Suprapubic skin (tissue), 4 donors: Measurements from ENCODE around the gene PCSK2. TPM values are rescaled to one million over a fixed set of nuclear protein-coding genes. Genes with fewer than 3 reads are reported as not detected.

Source experiments
- DNase-seq, 2 donors: peaks; one replicate each; pipeline ENCODE4 v3.0.0-alpha.2; 2019; ENCODE audit warnings: low spot score in 2 of 2
- H3K27ac ChIP-seq: fragments of 200-600 bp; sonication (generic); one replicate; pipeline ENCODE4 v1.5.1; 2019
- H3K27me3 ChIP-seq: fragments of 200-600 bp; sonication (generic); one replicate; pipeline ENCODE4 v1.5.1; 2019
- H3K36me3 ChIP-seq: fragments of 200-600 bp; sonication (generic); one replicate; pipeline ENCODE4 v1.5.1; 2019
- H3K4me1 ChIP-seq: fragments of 200-600 bp; sonication (generic); one replicate; pipeline ENCODE4 v1.5.1; 2019
- H3K4me3 ChIP-seq: fragments of 200-600 bp; sonication (generic); one replicate; pipeline ENCODE4 v1.5.1; 2019; ENCODE audit warnings: mild to moderate bottlenecking
- H3K9me3 ChIP-seq: fragments of 200-600 bp; sonication (generic); one replicate; pipeline ENCODE4 v1.5.1; 2019
- CTCF ChIP-seq, 2 donors: fragments of 200-600 bp in 1 of 2; fragments of 450-650 bp in 1 of 2; sonication (generic) in 1 of 2; IDR thresholded peaks; one replicate each; pipeline ENCODE4 v1.5.1; 2016 to 2019; ENCODE audit warnings: antibody characterized with exemption in 2 of 2, mild to moderate bottlenecking in 1 of 2, moderate library complexity in 1 of 2
- EP300 ChIP-seq: sonication (generic); formaldehyde crosslinking; IDR thresholded peaks from one replicate; pipeline ENCODE4 v1.6.1; 2017; ENCODE audit warnings: antibody characterized with exemption
- POLR2A ChIP-seq, 2 donors: fragments of 450-650 bp; IDR thresholded peaks; one replicate each; pipeline ENCODE4 v1.6.1; 2017; ENCODE audit warnings: antibody characterized with exemption in 2 of 2, mild to moderate bottlenecking in 2 of 2, moderate library complexity in 2 of 2
- POLR2AphosphoS5 ChIP-seq, 3 donors: sonication (generic); formaldehyde crosslinking; IDR thresholded peaks; one replicate each; pipeline ENCODE4 v1.6.1; 2017; ENCODE audit warnings: antibody characterized with exemption in 3 of 3
- WGBS: methylation state at CpG from one replicate; pipeline ENCODE4 v1.1.5; 2018; 5-methylcytosine and 5-hydroxymethylcytosine counted together
- total RNA-seq, 4 donors: library from RNA; depleted of rRNA; stranded (reverse); fragments of >200 nt; gene quantifications; one replicate each; pipeline ENCODE4 v1.1.0, GENCODE V29; 2016

PCSK2 gene
- total RNA-seq, 4 donors from 2014 or later, result 5.2 to 23.1 (median 12.9) TPM

GRCh38 chr20:17376031-17376430 is 149.2 kb downstream of the PCSK2 start:
- WGBS, result 87% methylated on average over 4 of the region's 5 CpGs

GRCh38 chr20:17377231-17377630 is 150.4 kb downstream of the PCSK2 start:
- DNase-seq, result no peak
- H3K36me3 ChIP-seq, result no peaks in the 10 kb centered on the region
- TF ChIP-seq EP300 (no peak), POLR2A (IDR thresholded peaks at IDR 0.05) (no peak), POLR2AphosphoS5 (IDR thresholded peaks at IDR 0.05) (no peak), CTCF (IDR thresholded peaks at IDR 0.05) (no peak)
- H3K9me3 ChIP-seq, result no peaks in the 10 kb centered on the region
- no peaks in the 10 kb centered on the region for H3K27me3 ChIP-seq
- 87% methylated on average over 3 of the region's 3 CpGs for WGBS
- H3K27ac ChIP-seq, result no peak overlapping the region
- no peak overlapping the region for H3K4me3 ChIP-seq
- H3K4me1 ChIP-seq, result no peaks in the 10 kb centered on the region

More at GRCh38 chr20:17376031-17376430, 149.2 kb downstream of the PCSK2 start:
- H3K27ac ChIP-seq, result no peak overlapping the region
- H3K4me3 ChIP-seq, result no peak overlapping the region
- H3K9me3 ChIP-seq, result no peaks in the 10 kb centered on the region
- no peaks in the 10 kb centered on the region for H3K36me3 ChIP-seq
- TF ChIP-seq POLR2A (IDR thresholded peaks at IDR 0.05) (no peak), EP300 (no peak), POLR2AphosphoS5 (IDR thresholded peaks at IDR 0.05) (no peak), CTCF (IDR thresholded peaks at IDR 0.05) (no peak)
- no peaks in the 10 kb centered on the region for H3K4me1 ChIP-seq
- H3K27me3 ChIP-seq, result no peaks in the 10 kb centered on the region
- DNase-seq, result no peak

GRCh38 chr20:17379651-17380050 is 152.8 kb downstream of the PCSK2 start:
- 94% methylated on average over 2 of the region's 2 CpGs for WGBS
- no peak overlapping the region for H3K27ac ChIP-seq
- H3K9me3 ChIP-seq, result no peaks in the 10 kb centered on the region
- DNase-seq, result no peak
- H3K4me1 ChIP-seq, result no peaks in the 10 kb centered on the region
- H3K36me3 ChIP-seq, result no peaks in the 10 kb centered on the region
- H3K27me3 ChIP-seq, result no peaks in the 10 kb centered on the region
- H3K4me3 ChIP-seq, result no peak overlapping the region
- TF ChIP-seq CTCF (IDR thresholded peaks at IDR 0.05) (no peak), POLR2A (IDR thresholded peaks at IDR 0.05) (no peak), POLR2AphosphoS5 (IDR thresholded peaks at IDR 0.05) (no peak), EP300 (no peak)

- H3K27ac ChIP-seq, result no peak overlapping the region
- 67% methylated on average over 4 of the region's 4 CpGs for WGBS
- H3K27me3 ChIP-seq, result no peaks in the 10 kb centered on the region
- no peaks in the 10 kb centered on the region for H3K9me3 ChIP-seq
- no peaks in the 10 kb centered on the region for H3K36me3 ChIP-seq
- H3K4me3 ChIP-seq, result no peak overlapping the region
- TF ChIP-seq POLR2A (IDR thresholded peaks at IDR 0.05) (no peak), CTCF (IDR thresholded peaks at IDR 0.05) (no peak), POLR2AphosphoS5 (IDR thresholded peaks at IDR 0.05) (no peak), EP300 (no peak)
- no peaks in the 10 kb centered on the region for H3K4me1 ChIP-seq
- DNase-seq, result no peak
Measured at GRCh38 chr20:17380801-17381200, 154.0 kb downstream of the PCSK2 start.

- WGBS, result 82% methylated on average over 4 of the region's 4 CpGs
Measured at GRCh38 chr20:17381724-17382123, 154.9 kb downstream of the PCSK2 start.

More at GRCh38 chr20:17381724-17382123, 154.9 kb downstream of the PCSK2 start:
- Histone ChIP-seq H3K4me3 (no peak overlapping the region), H3K9me3 (no peaks in the 10 kb centered on the region), H3K27ac (no peak overlapping the region), H3K27me3 (no peaks in the 10 kb centered on the region), H3K36me3 (no peaks in the 10 kb centered on the region), H3K4me1 (no peaks in the 10 kb centered on the region)
- DNase-seq, result no peak
- TF ChIP-seq POLR2AphosphoS5 (IDR thresholded peaks at IDR 0.05) (no peak), CTCF (IDR thresholded peaks at IDR 0.05) (no peak), POLR2A (IDR thresholded peaks at IDR 0.05) (no peak), EP300 (no peak)
